ENCODE measurements around the gene USP34.

- no peak for TF ChIP-seq CTCF (IDR thresholded peaks at IDR 0.05)
- TF ChIP-seq POLR2A (IDR thresholded peaks at IDR 0.05) = no peak
These were observed 304.9 kb downstream of the USP34 start for GRCh38 chr2:61165946-61166345.
